Activated CD4-positive, alpha-beta T cell treated with anti-CD3 and anti-CD28 coated beads, Interleukin-2, amount 10 ng/mL, durations not matched to agents 24 days and 14 days (primary cell): ENCODE measurements around the gene SNAPC5. TPM values are rescaled to one million over a fixed set of nuclear protein-coding genes. Genes with fewer than 3 reads are reported as not detected.

Experiments used
- DNase-seq: peaks from one replicate; pipeline ENCODE4 v3.0.0; 2022
- H3K27ac Mint-ChIP-seq: one replicate; pipeline ENCODE4 v1.8.0; 2022; ENCODE audit warnings: mild to moderate bottlenecking, mixed read lengths
- H3K27me3 Mint-ChIP-seq: one replicate; pipeline ENCODE4 v1.8.0; 2022; ENCODE audit warnings: mixed read lengths
- H3K36me3 Mint-ChIP-seq: one replicate; pipeline ENCODE4 v1.8.0; 2022; ENCODE audit warnings: low read depth, mild to moderate bottlenecking, mixed read lengths
- H3K4me1 Mint-ChIP-seq: one replicate; pipeline ENCODE4 v1.8.0; 2021; ENCODE audit warnings: mixed read lengths
- H3K4me3 Mint-ChIP-seq: one replicate; pipeline ENCODE4 v1.8.0; 2022; ENCODE audit warnings: mild to moderate bottlenecking, moderate library complexity, mixed read lengths
- H3K9me3 Mint-ChIP-seq: one replicate; pipeline ENCODE4 v1.8.0; 2021; ENCODE audit warnings: mixed read lengths
- intact Hi-C: fragments of 100-400 bp; cut with micrococcal nuclease; formaldehyde crosslinking; loops from one replicate; pipeline ENCODE4 v1.15.1; 2023
- total RNA-seq: library from RNA; stranded (reverse); gene quantifications from 2 replicates; pipeline ENCODE4 v1.2.3, GENCODE V29; 2022

Gene SNAPC5, protein sequence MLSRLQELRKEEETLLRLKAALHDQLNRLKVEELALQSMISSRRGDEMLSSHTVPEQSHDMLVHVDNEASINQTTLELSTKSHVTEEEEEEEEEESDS
- total RNA-seq: 33.5 and 33.9 TPM in 2 replicates

DNA sequence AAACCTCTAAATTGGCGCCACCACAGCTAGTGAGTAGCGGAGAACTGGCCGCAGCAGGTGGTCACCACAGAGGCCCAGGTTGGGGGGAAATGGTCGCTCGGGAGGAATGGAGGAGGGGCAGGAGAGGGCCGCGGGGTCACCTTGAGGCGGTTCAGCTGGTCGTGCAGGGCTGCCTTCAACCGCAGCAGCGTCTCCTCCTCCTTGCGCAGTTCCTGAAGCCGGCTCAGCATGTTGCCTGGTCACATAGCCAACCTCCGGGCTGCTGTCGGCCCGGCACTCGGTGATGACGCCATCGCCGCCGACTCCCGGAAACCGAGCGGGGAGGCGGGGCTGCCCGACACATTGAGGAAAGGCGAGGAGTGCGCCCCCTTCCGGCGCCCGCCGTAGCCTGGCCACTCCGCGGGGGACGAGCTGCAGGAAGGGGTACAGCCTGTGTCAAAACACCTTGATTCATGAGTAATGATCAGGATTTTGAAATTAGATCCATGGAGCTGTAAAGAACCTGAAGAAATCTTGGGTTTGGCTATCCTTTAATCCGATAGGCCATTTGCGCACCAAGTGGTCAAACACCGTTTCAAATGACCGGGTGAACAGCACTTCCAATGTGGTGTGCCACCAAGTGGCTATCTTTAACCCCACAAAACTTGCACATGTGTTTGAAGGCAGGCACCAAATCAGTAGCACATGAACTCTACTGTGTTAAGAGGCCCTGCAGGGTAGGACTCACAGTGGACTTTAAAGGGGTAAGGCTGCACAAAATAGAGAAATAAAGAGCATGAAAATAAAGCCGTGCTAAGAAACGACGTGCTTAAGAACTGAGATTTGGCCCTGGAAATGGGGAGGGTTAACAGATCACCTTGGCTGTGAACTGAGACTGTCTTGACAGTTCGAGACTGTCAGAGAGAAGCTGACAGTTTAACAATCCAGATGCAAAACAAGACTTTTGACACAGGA, at the start of gene SNAPC5:
Gene SNAPC5 (minus strand): TSS at position 261 of the 954 bp plus-strand sequence. CDS start 31 bp downstream, at position 230.
- peaks cover 87% of the 10 kb centered on the region for H3K36me3 Mint-ChIP-seq

DNA sequence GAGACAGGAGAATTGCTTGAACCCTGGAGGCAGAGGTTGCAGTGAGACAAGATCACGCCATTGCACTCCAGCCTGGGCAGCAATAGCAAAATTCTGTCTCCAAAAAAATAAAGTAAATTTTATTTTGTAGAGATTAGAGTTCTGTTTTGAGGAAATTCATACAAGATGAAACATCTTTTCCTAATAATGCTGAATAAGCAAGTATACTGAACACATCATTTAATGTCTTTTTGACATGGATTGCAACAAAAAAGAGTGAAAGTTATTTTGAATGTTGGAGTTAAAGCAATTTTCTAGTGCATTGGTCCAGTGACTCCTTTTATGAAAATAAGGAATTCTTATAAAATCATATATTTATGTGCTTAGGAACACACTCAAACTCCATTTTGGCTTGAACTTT, 47.7 kb upstream of the SNAPC5 start:
- Mint-ChIP-seq H3K4me1 (no peaks in the 10 kb centered on the region), H3K27ac (no peak overlapping the region), H3K36me3 (peaks cover 31% of the 10 kb centered on the region), H3K9me3 (no peaks in the 10 kb centered on the region), H3K4me3 (no peak overlapping the region), H3K27me3 (no peaks in the 10 kb centered on the region)
- intact Hi-C loops: no loop called here
- DNase-seq: no peak

More for the DNA sequence above, at the start of gene SNAPC5:
- H3K9me3 Mint-ChIP-seq: no peaks in the 10 kb centered on the region
- no peaks in the 10 kb centered on the region for H3K27me3 Mint-ChIP-seq
- peak within 1 kb of the TSS; percentile 97 for H3K27ac Mint-ChIP-seq
- peaks cover 47% of the 10 kb centered on the region for H3K4me1 Mint-ChIP-seq
- DNase-seq: peak; percentile 100
- intact Hi-C loops: loop anchor here (1.0 to 2.0 kb wide), 4 partner anchors 25 to 203 kb away; partner anchors contain the start of genes MAP2K1 and TIPIN
- H3K4me3 Mint-ChIP-seq: peak within 1 kb of the TSS; percentile 95

DNA sequence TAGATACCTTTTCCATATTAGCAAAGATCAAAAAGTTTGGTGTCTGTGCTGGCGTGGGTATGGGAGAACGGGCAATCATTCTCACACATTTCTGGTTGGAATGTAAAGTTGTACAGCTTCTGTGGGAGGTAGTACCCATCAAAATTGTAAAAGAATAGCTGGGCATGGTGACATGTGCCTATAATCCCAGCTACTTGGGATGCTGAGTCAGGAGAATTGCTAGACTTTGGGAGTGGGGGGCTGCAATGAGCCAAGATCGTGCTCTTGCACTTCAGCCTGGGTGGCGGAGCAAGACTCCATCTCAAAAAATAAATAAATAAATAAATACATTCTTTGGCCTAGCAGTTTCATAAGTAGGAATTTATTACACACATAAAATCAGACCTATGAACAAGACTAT, 45.3 kb upstream of the SNAPC5 start:
- Mint-ChIP-seq H3K4me3 (no peak overlapping the region), H3K9me3 (no peaks in the 10 kb centered on the region), H3K27me3 (no peaks in the 10 kb centered on the region), H3K4me1 (no peaks in the 10 kb centered on the region), H3K36me3 (peaks cover 37% of the 10 kb centered on the region), H3K27ac (no peak overlapping the region)
- no peak for DNase-seq
- intact Hi-C loops: no loop called here

DNA sequence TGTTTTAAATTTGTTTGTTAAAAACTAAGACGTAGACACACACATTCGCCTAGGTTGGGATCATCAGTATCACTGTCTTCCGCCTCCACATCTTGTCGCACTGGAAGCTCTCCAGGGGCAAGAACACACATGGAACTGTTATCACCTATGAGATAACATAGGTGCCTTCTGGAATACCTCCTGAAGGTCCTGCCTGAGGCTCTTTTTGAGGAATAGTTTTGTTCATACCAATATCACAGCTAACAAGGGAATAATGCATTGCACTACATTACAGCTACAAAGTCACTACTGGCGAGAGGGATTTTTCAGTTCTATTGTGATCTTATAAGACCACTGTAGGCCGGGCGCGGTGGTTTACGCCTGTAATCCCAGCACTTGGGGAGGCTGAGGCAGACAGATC, 37.5 kb upstream of the SNAPC5 start:
- Mint-ChIP-seq H3K36me3 (peaks cover 31% of the 10 kb centered on the region), H3K9me3 (no peaks in the 10 kb centered on the region), H3K27me3 (no peaks in the 10 kb centered on the region), H3K27ac (no peak overlapping the region), H3K4me1 (no peaks in the 10 kb centered on the region), H3K4me3 (no peak overlapping the region)
- DNase-seq: no peak
- intact Hi-C loops: no loop called here

DNA sequence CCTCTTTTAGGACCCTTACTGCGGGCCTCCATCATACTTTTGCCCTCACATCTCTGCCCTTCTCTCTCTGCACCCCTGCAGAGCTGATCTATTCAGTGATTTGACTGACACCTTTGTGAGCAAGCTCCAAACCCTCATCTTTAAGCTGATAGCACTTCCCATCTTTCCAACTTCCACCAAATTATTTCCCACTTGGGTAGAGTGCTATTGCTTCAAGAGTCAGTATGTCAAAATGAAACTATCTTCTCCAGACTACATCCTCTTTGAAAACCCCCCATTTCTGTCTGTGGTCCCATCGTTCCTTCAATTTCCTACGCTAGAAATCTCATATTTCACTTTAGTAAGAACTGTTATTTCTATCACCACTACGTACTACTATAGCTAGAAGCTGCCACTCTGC, 27.3 kb upstream of the SNAPC5 start:
- Mint-ChIP-seq H3K9me3 (no peaks in the 10 kb centered on the region), H3K27ac (no peak overlapping the region), H3K36me3 (peaks cover 40% of the 10 kb centered on the region), H3K4me1 (peaks cover 12% of the 10 kb centered on the region), H3K4me3 (no peak overlapping the region), H3K27me3 (no peaks in the 10 kb centered on the region)
- DNase-seq: peak; percentile 43
- intact Hi-C loops: no loop called here

DNA sequence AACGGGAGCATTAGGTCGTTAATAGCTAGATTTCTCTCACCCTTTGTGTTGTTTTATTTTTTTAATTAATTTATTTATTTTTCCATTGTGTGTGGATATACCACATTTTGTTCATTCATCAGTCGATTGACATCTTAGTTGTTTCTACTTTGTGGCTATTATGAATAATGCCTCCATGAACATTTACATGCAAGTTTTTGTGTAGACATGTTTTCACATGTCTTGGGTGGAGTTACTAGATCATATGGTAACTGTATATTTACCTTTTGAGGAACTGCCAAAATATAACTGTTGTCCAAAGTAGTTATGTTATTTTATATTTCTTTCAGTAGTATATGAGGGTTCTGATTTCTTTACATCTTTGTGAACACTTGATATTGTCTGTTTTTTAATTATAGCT, 26.4 kb upstream of the SNAPC5 start:
- intact Hi-C loops: no loop called here
- peaks cover 36% of the 10 kb centered on the region for H3K36me3 Mint-ChIP-seq
- H3K27me3 Mint-ChIP-seq: no peaks in the 10 kb centered on the region
- no peak overlapping the region for H3K4me3 Mint-ChIP-seq
- H3K9me3 Mint-ChIP-seq: no peaks in the 10 kb centered on the region
- H3K27ac Mint-ChIP-seq: no peak overlapping the region
- DNase-seq: no peak
- H3K4me1 Mint-ChIP-seq: peaks cover 12% of the 10 kb centered on the region

DNA sequence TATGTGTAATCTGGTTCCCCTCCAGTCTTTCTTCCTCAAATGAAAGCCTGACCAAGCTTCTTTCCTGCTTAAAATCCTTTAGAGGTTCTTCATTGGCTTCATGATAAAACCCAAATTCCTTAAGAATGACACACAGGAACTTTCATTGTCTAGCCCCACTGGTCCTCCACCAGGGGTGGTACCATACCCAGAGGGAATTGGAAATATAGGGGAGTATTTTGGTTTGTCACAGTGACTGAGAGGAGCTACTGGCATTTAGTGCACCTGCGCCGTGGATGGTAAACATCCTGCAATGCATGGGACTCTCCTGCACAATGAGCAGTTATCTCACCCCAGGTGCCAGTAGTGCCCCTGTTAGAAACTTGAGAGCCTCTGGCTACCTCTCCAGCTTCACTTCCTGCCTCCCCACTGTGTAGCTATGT, 18.4 kb upstream of the SNAPC5 start:
- Mint-ChIP-seq H3K9me3 (no peaks in the 10 kb centered on the region), H3K27ac (no peak overlapping the region), H3K4me3 (no peak overlapping the region), H3K4me1 (no peaks in the 10 kb centered on the region), H3K27me3 (no peaks in the 10 kb centered on the region), H3K36me3 (peaks cover 23% of the 10 kb centered on the region)
- no peak for DNase-seq
- intact Hi-C loops: no loop called here

DNA sequence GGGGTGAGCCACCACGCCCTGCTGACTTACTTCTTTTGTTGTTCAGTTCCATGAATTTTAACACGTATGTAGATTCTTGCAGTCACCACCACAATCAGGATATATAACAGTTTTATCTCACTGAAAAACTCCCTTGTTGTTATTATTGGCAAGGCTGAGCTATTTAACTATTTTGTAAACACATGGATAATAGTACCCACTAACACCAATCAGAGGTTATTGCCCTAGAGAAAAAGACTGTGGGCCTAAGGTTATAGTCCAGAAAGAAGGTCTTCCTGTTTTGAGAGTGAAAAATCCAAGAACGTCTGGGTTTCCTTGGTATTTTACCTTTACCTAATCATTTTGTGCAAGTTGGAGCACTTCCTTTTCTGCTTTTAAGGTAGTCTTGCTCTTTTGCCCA, 17.0 kb upstream of the SNAPC5 start:
- no peak for DNase-seq
- Mint-ChIP-seq H3K27me3 (no peaks in the 10 kb centered on the region), H3K4me3 (no peak overlapping the region), H3K4me1 (peaks cover 2% of the 10 kb centered on the region), H3K36me3 (peaks cover 26% of the 10 kb centered on the region), H3K9me3 (no peaks in the 10 kb centered on the region), H3K27ac (no peak overlapping the region)
- intact Hi-C loops: no loop called here

DNA sequence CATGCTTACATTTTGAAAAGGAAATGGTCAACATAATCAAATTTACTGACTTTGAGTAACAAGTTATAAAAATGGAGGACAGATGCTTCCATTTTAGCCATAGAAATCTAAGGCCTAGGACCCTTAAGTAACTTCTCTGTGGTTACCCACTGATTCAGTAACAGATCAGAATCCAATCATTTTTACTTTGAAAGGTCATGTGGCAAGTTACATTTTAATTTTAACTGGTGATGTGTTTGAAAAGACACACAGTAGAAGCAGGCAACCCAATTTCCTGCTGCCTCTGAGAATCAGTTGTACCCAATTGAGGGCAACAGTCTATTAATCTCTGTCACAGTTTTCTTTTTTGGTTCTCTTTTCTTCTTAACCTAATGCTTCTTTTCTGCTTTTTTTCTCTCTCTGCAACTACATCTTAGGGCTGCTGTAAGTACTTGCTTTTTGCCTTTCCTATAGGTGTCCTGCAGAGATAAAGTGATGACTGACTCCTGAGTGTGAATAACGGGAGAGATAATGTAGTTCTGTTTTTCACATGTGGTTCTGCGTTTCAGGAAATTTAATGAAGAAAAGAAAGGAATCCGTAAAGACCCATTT, 10.8 kb upstream of the SNAPC5 start:
- Mint-ChIP-seq H3K27me3 (no peaks in the 10 kb centered on the region), H3K9me3 (no peaks in the 10 kb centered on the region), H3K4me1 (peaks cover 26% of the 10 kb centered on the region), H3K4me3 (no peak overlapping the region), H3K27ac (no peak overlapping the region), H3K36me3 (peaks cover 24% of the 10 kb centered on the region)
- intact Hi-C loops: loop anchor here (10.0 kb wide), 1 partner anchor 1766 kb away; the partner anchor contains the start of gene FEM1B
- DNase-seq: no peak

DNA sequence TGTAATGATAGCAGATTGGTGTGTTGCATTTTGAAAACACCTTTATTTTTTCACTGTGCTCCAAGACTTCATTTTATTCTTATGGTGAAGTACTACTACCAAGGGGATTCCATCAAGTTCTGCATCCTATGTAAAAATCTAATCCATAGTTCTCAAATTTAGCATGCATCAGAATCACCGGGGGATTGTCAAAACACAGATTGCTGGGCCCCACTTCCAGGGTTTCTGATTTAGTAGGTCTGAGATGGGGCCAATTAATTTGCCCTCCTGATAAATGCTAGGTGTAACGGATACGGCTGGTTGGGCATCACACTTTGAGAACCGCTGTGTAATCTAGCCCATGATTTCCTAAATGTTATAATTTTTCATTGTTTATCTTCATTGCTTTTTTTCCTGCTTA, 8.3 kb upstream of the SNAPC5 start:
- Mint-ChIP-seq H3K27ac (peak overlapping the region; percentile 98), H3K9me3 (no peaks in the 10 kb centered on the region), H3K4me1 (peaks cover 42% of the 10 kb centered on the region), H3K4me3 (peak overlapping the region; percentile 92), H3K27me3 (no peaks in the 10 kb centered on the region), H3K36me3 (peaks cover 49% of the 10 kb centered on the region)
- DNase-seq: no peak
- intact Hi-C loops: loop anchor here (1.0 to 10.0 kb wide), 4 partner anchors 119 to 1769 kb away; partner anchors contain the start of genes FEM1B, MAP2K1, SMAD6 and TIPIN

DNA sequence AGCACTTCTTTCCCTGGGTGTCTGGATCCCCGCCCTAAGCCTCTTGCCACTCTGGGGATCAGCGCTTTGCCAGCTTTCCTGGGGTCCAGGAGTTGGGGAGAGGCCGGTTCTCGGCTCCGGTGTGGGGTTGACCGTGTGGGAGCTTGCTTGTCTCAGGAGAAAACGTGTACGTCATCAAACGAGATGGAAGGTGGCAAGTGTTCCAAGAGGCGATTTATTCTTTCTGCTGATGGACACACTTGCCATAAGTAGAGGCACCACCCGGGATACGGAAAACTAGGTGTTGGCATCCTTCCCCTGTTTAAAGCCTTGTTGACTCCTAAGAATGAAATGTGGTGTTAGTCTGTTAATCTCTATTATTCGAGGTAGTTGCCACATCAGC, 7.9 kb upstream of the SNAPC5 start:
- H3K4me3 Mint-ChIP-seq: peak overlapping the region; percentile 92
- no peak for DNase-seq
- no peaks in the 10 kb centered on the region for H3K27me3 Mint-ChIP-seq
- intact Hi-C loops: loop anchor here (1.0 to 10.0 kb wide), 4 partner anchors 119 to 1769 kb away; partner anchors contain the start of genes FEM1B, MAP2K1, SMAD6 and TIPIN
- H3K27ac Mint-ChIP-seq: peak overlapping the region; percentile 98
- peaks cover 50% of the 10 kb centered on the region for H3K36me3 Mint-ChIP-seq
- H3K9me3 Mint-ChIP-seq: no peaks in the 10 kb centered on the region
- peaks cover 42% of the 10 kb centered on the region for H3K4me1 Mint-ChIP-seq

DNA sequence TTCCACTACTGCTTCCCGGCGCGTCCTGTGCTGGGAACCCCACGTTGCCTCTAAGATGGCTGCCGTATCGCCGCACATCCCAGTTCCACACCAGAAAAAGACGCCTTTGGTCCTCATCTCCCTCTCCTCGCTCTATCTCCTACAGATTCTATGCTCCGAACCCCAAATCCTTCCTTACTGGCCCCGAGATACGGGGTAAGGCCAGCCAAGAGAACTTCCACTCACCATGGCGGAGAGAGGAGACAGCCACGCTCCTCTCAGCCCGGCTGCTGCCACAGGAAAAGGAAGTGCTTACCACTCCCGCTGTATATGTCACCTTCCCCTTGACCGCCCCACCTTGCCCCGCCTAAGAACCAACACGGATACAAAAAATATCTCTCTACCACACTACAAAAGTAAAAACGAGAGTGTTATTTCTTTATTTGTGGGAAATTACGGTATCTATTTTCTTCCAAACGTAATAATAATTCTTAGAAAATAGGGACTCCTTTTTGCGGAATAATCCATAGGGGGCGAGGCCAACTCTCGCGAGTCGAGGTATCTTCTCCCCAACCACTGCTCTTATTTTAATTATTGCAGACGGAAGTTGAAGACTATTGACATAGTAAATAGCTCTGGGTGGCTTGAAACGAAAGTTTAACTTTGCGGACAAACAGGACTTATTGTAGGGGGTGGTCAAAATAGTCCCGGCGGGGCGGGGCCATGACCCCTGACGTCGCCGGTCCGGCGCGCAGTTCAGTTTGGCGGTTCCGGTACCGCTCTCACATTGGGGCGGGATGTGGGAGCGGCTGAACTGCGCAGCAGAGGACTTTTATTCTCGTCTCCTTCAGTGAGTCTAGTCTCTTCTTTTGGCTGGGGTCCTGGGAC, 7.2 kb upstream of the SNAPC5 start, which contains the start of the genes RPL4 and ZWILCH:
Gene RPL4 (minus strand): TSS at position 293 of the 867 bp plus-strand sequence. CDS start 65 bp downstream, at position 228.
Gene ZWILCH (plus strand): TSS at position 764 of the 867 bp plus-strand sequence. CDS start 13 bp downstream, at position 777.
- H3K27ac Mint-ChIP-seq: peak within 1 kb of the TSS; percentile 98
- peaks cover 48% of the 10 kb centered on the region for H3K4me1 Mint-ChIP-seq
- peak within 1 kb of the TSS; percentile 92 for H3K4me3 Mint-ChIP-seq
- H3K27me3 Mint-ChIP-seq: no peaks in the 10 kb centered on the region
- H3K36me3 Mint-ChIP-seq: peaks cover 56% of the 10 kb centered on the region
- intact Hi-C loops: loop anchor here (1.0 to 10.0 kb wide), 4 partner anchors 118 to 1770 kb away; partner anchors contain the start of genes FEM1B, MAP2K1, SMAD6 and TIPIN
- no peaks in the 10 kb centered on the region for H3K9me3 Mint-ChIP-seq
- peak; percentile 95 for DNase-seq
